Adrenal gland (tissue), 5 donors: Measurements from ENCODE around the gene MYEF2.

Experiments used
- CTCF ChIP-seq, 6 experiments: fragments of 450-650 bp in 4 of 6; fragments of 200-600 bp in 2 of 6; sonication (generic) in 1 of 6; IDR thresholded peaks; 1 replicate in 5 of 6; 2 replicates in 1 of 6; pipeline versions ENCODE4 v1.5.1 to v1.8.0; 2016 to 2021; ENCODE audit warnings: antibody characterized with exemption in 6 of 6, mild to moderate bottlenecking in 2 of 6, moderate library complexity in 1 of 6
- POLR2A ChIP-seq, 2 donors: fragments of 450-650 bp; IDR thresholded peaks; one replicate each; pipeline ENCODE4 v1.6.1; 2017; ENCODE audit warnings: antibody characterized with exemption in 2 of 2, mild to moderate bottlenecking in 2 of 2, moderate library complexity in 1 of 2
- donor health status: DM: no; HTN: no; CAD: no.

GRCh38 chr15:48091522-48091921, 86.6 kb downstream of the MYEF2 start:
- TF ChIP-seq CTCF (IDR thresholded peaks at IDR 0.05) = no peak
- TF ChIP-seq POLR2A (IDR thresholded peaks at IDR 0.05) = no peak
